ENCODE data around the gene TMUB2.

DNA sequence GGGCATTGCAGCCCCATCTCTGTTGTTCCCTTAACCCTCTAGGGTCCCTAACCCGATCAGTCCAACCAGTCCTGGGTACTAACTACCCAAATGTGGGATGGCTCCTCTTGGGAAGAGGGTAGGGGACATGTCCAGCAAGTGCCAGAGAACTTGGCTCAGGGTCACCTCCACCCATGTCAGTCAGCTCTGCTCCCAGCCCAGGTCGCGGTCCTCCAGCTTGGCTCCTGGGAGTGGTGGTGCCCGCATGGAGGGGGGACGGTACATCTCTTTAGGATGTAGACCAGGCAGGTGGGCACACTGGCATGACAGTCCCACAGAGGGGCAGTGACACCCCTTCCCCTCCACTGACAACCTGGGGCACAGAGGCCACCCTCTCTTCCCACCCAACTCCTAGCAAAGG is 6.0 kb downstream of the TMUB2 start:
- TF ChIP-seq EZH2 (IDR thresholded peaks at IDR 0.05; ENCODE audit: insufficient read depth, poor library complexity, severe bottlenecking) (no peak), EZH2phosphoT487 (IDR thresholded peaks at IDR 0.05; ENCODE audit: insufficient read depth, low read depth) (no peak)
